Dedifferentiated amniotic fluid mesenchymal stem cell (primary cell): ENCODE data around the gene GSKIP.

Experiments used
- DNase-seq: peaks from one replicate; pipeline ENCODE4 v3.0.0-alpha.2; 2016; ENCODE audit errors: extremely low spot score

The GSKIP gene

DNA sequence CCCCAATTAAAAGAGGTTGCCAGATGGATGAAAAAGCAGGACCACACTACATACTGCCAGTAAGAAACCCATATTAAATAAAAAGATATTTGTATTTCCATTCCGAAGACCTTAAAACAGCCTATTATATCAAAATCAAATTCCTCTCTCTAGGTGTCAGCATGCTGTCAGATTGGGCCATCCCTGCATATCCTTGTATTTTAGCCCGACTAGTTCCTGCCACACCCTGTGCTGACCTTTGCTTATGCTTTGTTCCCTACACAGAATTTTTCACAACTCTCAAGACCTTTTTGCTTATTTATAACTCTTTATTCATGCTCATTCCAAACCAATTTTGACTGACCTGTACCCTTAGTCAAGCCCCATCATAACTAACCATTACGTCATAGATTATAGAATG, 12.8 kb downstream of the GSKIP start:
- DNase-seq: no peak

DNA sequence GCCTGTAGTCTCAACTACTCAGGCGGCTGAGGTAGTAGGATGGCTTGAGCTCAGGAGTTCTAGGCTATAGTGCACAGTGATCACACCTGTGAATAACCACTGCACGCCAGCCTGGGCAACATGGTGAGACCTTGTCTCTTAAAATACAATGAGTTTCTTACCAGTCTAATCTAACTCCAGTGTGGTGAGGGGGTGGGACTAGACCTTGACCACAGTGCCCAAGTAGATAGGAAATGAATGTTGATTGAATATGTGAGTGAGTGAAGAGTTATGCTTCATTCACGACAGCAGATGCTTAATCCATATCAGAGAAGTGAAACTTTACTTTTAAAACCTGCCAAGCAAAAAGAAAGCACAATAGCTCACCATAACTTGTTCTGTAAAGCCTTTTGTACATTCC, 17.4 kb downstream of the GSKIP start:
- no peak for DNase-seq

GRCh38 chr14:96383445-96383844, 20.1 kb downstream of the GSKIP start:
- DNase-seq: no peak

- DNase-seq: no peak
These were observed 20.7 kb downstream of the GSKIP start for GRCh38 chr14:96384053-96384452.

- no peak for DNase-seq
These were observed 21.4 kb downstream of the GSKIP start for GRCh38 chr14:96384740-96385139.

- no peak for DNase-seq
These were observed 22.1 kb downstream of the GSKIP start for GRCh38 chr14:96385385-96385784.

DNA sequence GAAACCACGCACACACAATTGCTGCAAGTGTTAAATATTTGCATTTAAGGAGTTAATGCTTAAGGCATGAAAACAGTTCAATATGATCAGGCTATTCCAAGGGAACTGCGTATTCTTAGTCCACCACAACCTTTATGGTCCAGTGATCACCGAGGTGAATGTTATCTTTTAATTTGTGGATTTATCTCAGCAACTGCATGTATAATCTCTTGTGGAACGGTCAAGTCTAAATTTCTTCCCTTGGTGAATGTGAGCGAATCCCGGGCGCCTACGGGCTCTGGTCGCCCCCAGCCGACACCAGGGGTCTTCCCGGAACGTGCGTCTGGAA, 27.6 kb downstream of the GSKIP start:
- DNase-seq: no peak

DNA sequence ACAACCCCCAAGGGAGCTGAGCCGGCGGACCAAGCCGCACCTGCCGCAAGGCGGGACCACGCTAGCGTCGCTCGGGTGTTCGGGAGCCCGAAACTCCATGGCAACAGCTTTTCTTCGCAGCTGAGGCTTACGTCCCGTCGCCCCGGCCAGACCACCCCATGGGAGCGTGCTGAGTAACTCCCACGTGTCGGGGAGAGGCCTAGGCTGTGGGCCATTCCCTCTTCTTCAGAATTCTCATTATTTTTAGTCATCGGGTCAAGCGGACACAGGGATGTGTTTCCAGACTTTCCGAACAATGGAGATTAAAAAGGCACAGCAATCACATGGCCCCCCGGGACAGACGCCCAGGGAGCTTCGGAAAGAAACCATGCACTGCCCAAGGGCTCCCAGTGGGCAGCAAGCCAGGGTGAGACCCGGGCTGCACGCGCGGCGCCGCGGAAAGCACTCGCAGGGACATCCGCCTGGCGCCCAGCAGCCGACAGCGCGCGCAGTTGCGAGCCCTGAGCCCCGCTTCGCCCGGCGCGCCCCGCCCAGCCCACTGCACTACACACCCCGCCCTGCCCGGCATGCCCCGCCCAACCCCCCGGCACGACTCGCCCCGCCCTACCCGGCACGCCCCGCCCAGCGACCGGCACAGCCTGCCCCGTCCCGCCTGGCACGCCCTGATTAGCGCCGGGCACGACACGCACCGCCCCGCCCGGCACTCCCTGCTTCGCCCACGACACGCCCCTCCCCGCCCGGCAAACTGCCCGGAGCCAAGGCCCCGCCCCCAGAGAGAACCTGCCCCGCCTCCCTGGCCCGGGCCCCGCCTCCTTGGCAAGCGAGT, 28.2 kb downstream of the GSKIP start:
- peak; percentile 88 for DNase-seq

- DNase-seq: no peak
These were observed 29.9 kb downstream of the GSKIP start for GRCh38 chr14:96393071-96393691.

GRCh38 chr14:96394047-96394815, 30.9 kb downstream of the GSKIP start:
- DNase-seq: no peak

- no peak for DNase-seq
These were observed 35.1 kb downstream of the GSKIP start for GRCh38 chr14:96398432-96398831.

DNA sequence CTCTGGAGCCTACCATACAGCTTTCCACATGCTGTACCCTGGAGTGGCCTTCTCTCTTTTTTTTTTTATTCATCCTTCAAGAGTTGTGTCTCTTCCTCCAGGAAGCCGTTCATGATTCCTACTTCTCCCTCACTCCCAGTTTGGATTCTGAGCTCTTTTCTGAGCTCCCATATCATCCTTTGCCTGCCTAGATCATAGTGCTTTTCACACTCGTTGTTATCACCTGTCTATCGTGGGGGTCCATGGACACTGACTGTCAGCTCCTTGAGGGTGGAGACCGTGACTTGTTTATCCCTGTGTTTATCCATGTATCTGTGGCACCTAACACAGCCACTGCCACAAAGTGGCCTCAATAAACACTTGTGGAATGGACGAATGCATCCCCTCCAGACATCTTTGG, 35.6 kb downstream of the GSKIP start:
- no peak for DNase-seq

DNA sequence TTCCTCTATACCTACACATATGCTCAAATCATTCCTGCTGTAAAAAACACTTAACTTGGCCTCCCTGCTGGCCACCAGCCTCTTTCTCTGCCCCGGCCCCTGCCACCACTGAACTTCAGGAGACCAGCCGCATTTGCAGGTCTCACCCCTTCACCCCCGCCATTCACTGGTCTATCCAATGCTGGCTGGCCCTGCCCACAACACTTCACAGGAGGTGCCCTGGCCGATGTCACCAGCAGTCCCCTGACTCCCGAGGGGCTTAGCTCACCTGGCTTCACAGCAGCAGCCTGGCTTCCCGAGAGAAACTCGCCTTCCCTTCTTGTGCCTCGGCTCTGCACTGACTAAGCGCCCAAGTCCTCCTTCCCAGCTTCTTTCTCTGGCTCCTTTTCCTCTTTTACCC, 36.1 kb downstream of the GSKIP start:
- DNase-seq: no peak

DNA sequence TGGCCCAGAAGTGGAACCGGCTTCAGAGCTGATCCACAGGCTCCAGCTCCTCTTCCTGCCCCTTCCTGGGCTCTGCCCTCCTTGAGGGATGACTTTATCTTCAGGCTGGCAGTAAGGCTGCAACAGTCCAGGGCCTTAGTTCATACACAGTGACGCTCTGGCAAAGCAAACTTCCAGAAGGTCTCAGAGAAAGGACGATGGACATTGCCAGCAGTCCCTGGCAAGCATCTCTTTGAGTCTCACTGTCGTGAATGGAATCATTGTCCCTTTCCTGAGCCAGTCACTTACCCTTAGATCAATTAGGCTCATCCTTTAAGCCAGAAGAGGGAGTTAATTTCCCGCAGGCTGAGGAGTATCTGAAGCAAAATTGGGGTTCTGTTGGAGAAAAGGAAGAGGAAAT, 37.2 kb downstream of the GSKIP start:
- DNase-seq: no peak

GRCh38 chr14:96403409-96403808, 40.1 kb downstream of the GSKIP start:
- no peak for DNase-seq

DNA sequence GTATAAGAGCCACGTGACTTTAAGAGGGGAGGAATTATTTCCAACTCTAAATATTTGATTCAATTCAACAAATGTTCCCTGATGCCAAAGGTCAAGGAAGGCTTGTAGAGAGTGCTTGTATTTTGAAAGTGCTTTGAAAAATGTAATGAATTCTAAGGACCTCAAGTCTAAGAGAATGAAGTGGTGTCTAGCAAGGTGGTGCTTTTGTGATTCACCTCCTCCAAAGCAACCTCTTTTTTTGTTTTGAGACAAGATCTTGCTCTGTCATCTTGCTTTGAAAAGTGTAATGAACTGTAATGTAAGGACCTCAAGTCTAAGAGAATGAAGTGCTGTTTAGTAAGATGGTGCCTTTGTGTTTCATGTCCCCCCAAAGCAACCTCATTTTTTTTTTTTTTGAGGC, 42.4 kb downstream of the GSKIP start:
- no peak for DNase-seq

- DNase-seq: no peak
These were observed 44.7 kb downstream of the GSKIP start for GRCh38 chr14:96407935-96408570.

GRCh38 chr14:96408608-96409007, 45.3 kb downstream of the GSKIP start:
- DNase-seq: no peak

DNA sequence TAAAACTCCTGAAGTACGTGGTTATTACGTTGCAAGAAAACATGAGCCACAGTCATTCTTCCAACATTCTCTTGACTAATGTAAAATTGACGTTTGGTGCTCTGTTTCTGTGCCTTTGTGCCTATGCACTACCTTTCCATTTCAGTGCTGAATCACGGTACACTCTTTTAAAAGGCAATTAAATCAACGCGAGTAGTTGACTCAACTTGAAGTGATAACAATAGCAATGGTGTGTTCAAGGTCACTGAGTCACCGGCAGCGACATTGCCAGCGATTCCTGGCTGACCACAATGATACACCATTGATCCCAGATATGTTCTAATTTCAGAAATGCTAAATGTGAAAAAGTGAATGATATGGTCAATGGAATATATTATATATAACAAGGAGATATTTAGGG, 46.4 kb downstream of the GSKIP start:
- no peak for DNase-seq

GRCh38 chr14:96410119-96410518, 46.8 kb downstream of the GSKIP start:
- DNase-seq: no peak

DNA sequence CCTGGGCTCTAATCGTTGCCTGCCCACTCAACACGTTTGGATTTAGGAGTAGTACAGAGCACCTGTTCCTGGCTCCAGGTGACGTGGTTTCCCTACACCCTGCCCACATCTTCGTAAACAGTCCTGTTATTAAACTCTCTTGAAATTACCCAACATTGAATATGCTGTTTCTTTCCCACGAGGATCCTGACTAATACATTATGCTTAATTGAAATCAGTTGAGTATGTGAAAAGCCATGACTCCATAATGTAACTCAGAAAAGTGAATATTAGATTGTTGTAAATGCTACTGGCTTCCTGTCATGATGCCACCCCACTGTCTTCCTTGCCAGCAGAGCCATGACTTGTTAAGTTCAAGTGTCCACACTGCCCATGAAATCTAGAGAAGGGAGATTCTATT, 50.2 kb downstream of the GSKIP start:
- no peak for DNase-seq

- no peak for DNase-seq
These were observed 52.2 kb downstream of the GSKIP start for GRCh38 chr14:96415559-96415958.

- no peak for DNase-seq
These were observed 53.0 kb downstream of the GSKIP start for GRCh38 chr14:96416292-96416691.
